CD4-positive, alpha-beta T cell treated with Interleukin-6 at 100 ng/mL for 8 hours (primary cell): Measurements from ENCODE around the gene TYW5.
"Not testable (repeated sequence)": the region's sequence is repeated elsewhere in the genome, so short reads cannot be mapped to it uniquely, and the experiment has no call there.

Experiments
- DNase-seq: peaks from one replicate; pipeline ENCODE4 v3.0.0-alpha.2; 2020; ENCODE audit warnings: mixed read lengths, low spot score

Gene TYW5

GRCh38 chr2:199914372-199914958 is 40.8 kb downstream of the TYW5 start:
- no peak for DNase-seq

- not testable (repeated sequence) for DNase-seq
These were observed 42.7 kb downstream of the TYW5 start for GRCh38 chr2:199912553-199913114.

GRCh38 chr2:199911877-199912161 is 43.5 kb downstream of the TYW5 start:
- no peak for DNase-seq

- DNase-seq = peak; percentile 92
These were observed 44.0 kb downstream of the TYW5 start, which contains the start of gene C2orf69 for GRCh38 chr2:199911052-199911876. Gene C2orf69, plus strand, starts transcription at chr2:199911293. Its CDS starts 146 bp downstream, at chr2:199911439.

- DNase-seq = no peak
These were observed 44.8 kb downstream of the TYW5 start for GRCh38 chr2:199910338-199911051.

- DNase-seq = no peak
These were observed 48.1 kb downstream of the TYW5 start for GRCh38 chr2:199907008-199907714.

GRCh38 chr2:199903111-199903510 is 52.2 kb downstream of the TYW5 start:
- no peak for DNase-seq

- DNase-seq = no peak
These were observed 52.7 kb downstream of the TYW5 start for GRCh38 chr2:199902486-199903110.

GRCh38 chr2:199901942-199902341 is 53.3 kb downstream of the TYW5 start:
- no peak for DNase-seq

GRCh38 chr2:199896617-199897016 is 58.7 kb downstream of the TYW5 start:
- no peak for DNase-seq

- DNase-seq = no peak
These were observed 59.9 kb downstream of the TYW5 start for GRCh38 chr2:199895406-199895805.

GRCh38 chr2:199883474-199884212 is 71.6 kb downstream of the TYW5 start:
- no peak for DNase-seq

- no peak for DNase-seq
These were observed 72.6 kb downstream of the TYW5 start for GRCh38 chr2:199882667-199883066.
